Right lobe of liver (tissue), 6 donors: ENCODE results near the gene C1QTNF1. TPM values are rescaled to one million over a fixed set of nuclear protein-coding genes. Genes with fewer than 3 reads are reported as not detected.
"Not testable (repeated sequence)": the region's sequence is repeated elsewhere in the genome, so short reads cannot be mapped to it uniquely, and the experiment has no call there.

Experiments used
- ATAC-seq, 4 donors: fragments of 200-7000 bp; cut with Tn5 transposase; one replicate each; pipeline ENCODE4 v1.9.1; 2020; ENCODE audit warnings: mild to moderate bottlenecking in 4 of 4, moderate library complexity in 4 of 4
- DNase-seq, 3 donors: peaks; one replicate each; pipeline ENCODE4 v3.0.0-alpha.2; 2020
- H3K27ac ChIP-seq, 3 donors: fragments of 200-600 bp; one replicate each; pipeline ENCODE4 v1.8.0; 2022
- H3K27me3 ChIP-seq, 2 donors: fragments of 200-600 bp; one replicate each; pipeline ENCODE4 v1.8.0; 2022
- H3K36me3 ChIP-seq, 4 donors: fragments of 200-600 bp; sonication (generic) in 1 of 4; one replicate each; pipeline versions ENCODE4 v1.5.1 to v1.8.0; 2017 to 2022; ENCODE audit warnings: control low read depth in 1 of 4
- H3K4me1 ChIP-seq, 4 donors: fragments of 200-600 bp; sonication (generic) in 1 of 4; one replicate each; pipeline versions ENCODE4 v1.5.1 to v1.8.0; 2017 to 2022; ENCODE audit warnings: control low read depth in 1 of 4
- H3K4me3 ChIP-seq, 3 donors: fragments of 200-600 bp; one replicate each; pipeline ENCODE4 v1.8.0; 2022
- H3K9me3 ChIP-seq, 4 donors: fragments of 200-600 bp; sonication (generic) in 1 of 4; one replicate each; pipeline versions ENCODE4 v1.5.1 to v1.8.0; 2017 to 2022; ENCODE audit warnings: control low read depth in 1 of 4
- POLR2A ChIP-seq: fragments of 450-650 bp; IDR thresholded peaks from one replicate; pipeline ENCODE4 v1.6.1; 2017; ENCODE audit warnings: antibody characterized with exemption, mild to moderate bottlenecking
- WGBS: methylation state at CpG from one replicate; pipeline ENCODE4 v1.1.6; 2018; ENCODE audit warnings: low coverage, low lambda C conversion rate; ENCODE audit not compliant: insufficient coverage; ENCODE audit errors: missing lambda C conversion rate; 5-methylcytosine and 5-hydroxymethylcytosine counted together
- intact Hi-C, 2 donors: fragments of 100-400 bp; cut with DNase I; formaldehyde crosslinking; loops; one replicate each; pipeline versions ENCODE4 v1.11.2 to v1.14.1; 2022
- total RNA-seq, 6 experiments: library from RNA; depleted of rRNA in 2 of 6; stranded (reverse); fragments of >200 nt in 2 of 6; fragmentation: NEBNext Ultra II Directional in 3 of 6; extraction: Animal tissue kit (Norgen Biotek cat#: 25700) in 3 of 6; gene quantifications; one replicate each; pipeline versions ENCODE4 v1.1.0 to v1.2.4, GENCODE V29; 2016 to 2023
- TF ChIP-seq, protein P1 (sequence below), 4 donors: fragments of 200-600 bp in 3 of 4; fragments of 450-650 bp in 1 of 4; IDR thresholded peaks; one replicate each; pipeline versions ENCODE4 v1.5.1 to v1.8.0; 2016 to 2022; ENCODE audit warnings: antibody characterized with exemption in 4 of 4, mild to moderate bottlenecking in 2 of 4
- donor health status: DM: no; HTN: yes; CAD: no.
- donor health status: DM: no; HTN: no; CAD: no.
- donor health status: DM: no; HTN: no; CAD: no.
- donor health status: DM: no; HTN: yes; CAD: no.
- donor health status: DM: no; HTN: yes; CAD: no.

C1QTNF1 gene
- total RNA-seq, 6 experiments from 2014 or later: 9.8 to 40.2 (median 26.2) TPM

DNA sequence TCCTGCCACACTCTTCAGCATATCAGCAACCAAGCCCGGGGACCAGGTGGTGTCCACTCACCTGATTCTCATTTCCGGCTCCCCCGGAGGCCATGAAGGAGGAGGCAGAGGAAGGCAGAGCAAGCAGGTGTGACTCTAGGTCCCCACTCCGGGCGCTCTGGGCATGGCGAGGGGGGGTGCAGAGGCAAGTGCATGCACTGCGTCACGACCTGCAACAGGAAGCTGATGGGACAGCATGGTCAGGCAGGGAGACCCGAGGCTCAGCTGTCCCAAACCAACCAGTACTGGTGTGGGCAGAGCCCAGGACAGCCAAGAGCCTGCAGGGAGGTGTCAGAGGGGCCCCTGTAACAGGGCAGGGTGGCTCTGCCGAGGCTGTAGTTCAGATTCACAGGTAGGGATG, 48.6 kb downstream of the C1QTNF1 start:
- ATAC-seq (no peak), DNase-seq (no peak)
- no peak for TF ChIP-seq POLR2A
- TF ChIP-seq, protein P1, sequence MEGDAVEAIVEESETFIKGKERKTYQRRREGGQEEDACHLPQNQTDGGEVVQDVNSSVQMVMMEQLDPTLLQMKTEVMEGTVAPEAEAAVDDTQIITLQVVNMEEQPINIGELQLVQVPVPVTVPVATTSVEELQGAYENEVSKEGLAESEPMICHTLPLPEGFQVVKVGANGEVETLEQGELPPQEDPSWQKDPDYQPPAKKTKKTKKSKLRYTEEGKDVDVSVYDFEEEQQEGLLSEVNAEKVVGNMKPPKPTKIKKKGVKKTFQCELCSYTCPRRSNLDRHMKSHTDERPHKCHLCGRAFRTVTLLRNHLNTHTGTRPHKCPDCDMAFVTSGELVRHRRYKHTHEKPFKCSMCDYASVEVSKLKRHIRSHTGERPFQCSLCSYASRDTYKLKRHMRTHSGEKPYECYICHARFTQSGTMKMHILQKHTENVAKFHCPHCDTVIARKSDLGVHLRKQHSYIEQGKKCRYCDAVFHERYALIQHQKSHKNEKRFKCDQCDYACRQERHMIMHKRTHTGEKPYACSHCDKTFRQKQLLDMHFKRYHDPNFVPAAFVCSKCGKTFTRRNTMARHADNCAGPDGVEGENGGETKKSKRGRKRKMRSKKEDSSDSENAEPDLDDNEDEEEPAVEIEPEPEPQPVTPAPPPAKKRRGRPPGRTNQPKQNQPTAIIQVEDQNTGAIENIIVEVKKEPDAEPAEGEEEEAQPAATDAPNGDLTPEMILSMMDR (IDR thresholded peaks at IDR 0.05): no peak
- 76% methylated on average over 6 of the region's 10 CpGs for WGBS
- Histone ChIP-seq H3K4me3 (no peak overlapping the region), H3K27me3 (no peaks in the 10 kb centered on the region), H3K27ac (no peak overlapping the region), H3K9me3 (no peaks in the 10 kb centered on the region), H3K4me1 (peaks cover 0 to 10% (median 0%) of the 10 kb centered on the region in 4 donors), H3K36me3 (peaks cover 0 to 5% (median 0%) of the 10 kb centered on the region in 4 donors)
- intact Hi-C loops: no loop called here

DNA sequence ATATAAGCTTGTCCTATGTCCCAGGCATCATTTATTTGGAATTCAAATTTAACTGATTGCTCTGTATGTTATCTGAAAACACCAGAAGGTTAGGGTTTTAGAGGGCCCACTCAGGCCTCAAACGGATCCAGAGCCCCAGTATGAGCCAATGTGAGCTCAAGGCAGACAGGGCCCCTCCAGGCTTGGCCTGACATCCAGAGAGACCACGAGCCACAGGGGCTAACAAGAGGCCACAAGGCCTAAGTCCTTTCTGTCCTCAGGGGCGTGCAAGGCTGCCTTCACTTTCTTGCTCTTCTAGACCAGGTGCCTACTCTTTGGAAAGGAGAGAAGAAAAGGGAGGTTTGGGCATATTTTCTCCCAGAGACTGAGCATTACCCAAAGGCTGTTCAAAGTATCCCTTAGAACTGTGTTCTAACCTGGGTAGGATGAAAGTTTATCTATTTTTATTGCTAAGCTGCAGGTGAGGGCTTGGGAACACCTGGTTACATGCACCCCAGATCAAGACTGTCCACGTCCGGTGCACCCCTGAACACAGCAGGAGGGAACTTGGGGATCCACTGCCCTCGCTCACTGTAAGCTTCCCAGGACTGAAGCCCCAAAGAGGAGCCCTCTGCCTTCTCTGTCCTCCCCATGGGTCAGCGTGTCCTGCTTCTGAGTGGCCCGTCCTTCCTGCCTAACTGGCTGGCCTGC, 49.2 kb downstream of the C1QTNF1 start:
- no peaks in the 10 kb centered on the region for H3K9me3 ChIP-seq
- no peaks in the 10 kb centered on the region for H3K27me3 ChIP-seq
- no peak for DNase-seq
- no peak overlapping the region for H3K27ac ChIP-seq
- peaks cover 0 to 10% (median under 1%) of the 10 kb centered on the region in 4 donors for H3K36me3 ChIP-seq
- no peak for ATAC-seq
- TF ChIP-seq POLR2A: no peak
- TF ChIP-seq, protein P1 (IDR thresholded peaks at IDR 0.05): no peak
- intact Hi-C loops: no loop called here
- H3K4me3 ChIP-seq: no peak overlapping the region
- H3K4me1 ChIP-seq: peaks cover 0 to 10% (median 0%) of the 10 kb centered on the region in 4 donors
- 100% methylated on average over 3 of the region's 8 CpGs for WGBS

DNA sequence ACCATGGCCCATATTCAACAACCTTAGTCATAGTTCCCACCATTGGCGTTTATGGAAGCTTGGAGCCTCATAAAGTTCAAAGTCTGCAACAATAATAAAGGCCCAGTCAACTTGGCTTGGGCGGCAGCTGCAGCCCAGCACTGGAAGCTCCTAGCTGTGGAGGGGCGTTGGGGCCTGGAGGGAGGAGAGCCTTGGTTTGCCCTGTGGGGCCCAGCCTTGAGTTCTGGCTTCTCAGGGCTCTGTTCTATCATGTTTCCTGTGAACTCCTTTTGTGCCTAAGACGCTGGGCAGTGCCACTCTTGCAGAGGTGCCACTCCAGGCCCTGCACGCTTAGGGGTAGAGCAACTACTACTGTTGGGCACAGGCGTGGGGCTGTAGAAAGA, 49.7 kb downstream of the C1QTNF1 start:
- intact Hi-C loops: no loop called here
- H3K4me3 ChIP-seq: no peak overlapping the region
- peaks cover 0 to 10% (median 0%) of the 10 kb centered on the region in 4 donors for H3K4me1 ChIP-seq
- no peaks in the 10 kb centered on the region for H3K9me3 ChIP-seq
- TF ChIP-seq, protein P1 (IDR thresholded peaks at IDR 0.05): no peak
- TF ChIP-seq POLR2A: no peak
- WGBS: 80% methylated on average over 1 of the region's 6 CpGs
- H3K27ac ChIP-seq: peak overlapping the region in 1 of 3 donors; percentile 92
- no peak for DNase-seq
- peaks cover 0 to 14% (median under 1%) of the 10 kb centered on the region in 4 donors for H3K36me3 ChIP-seq
- no peaks in the 10 kb centered on the region for H3K27me3 ChIP-seq
- no peak for ATAC-seq

DNA sequence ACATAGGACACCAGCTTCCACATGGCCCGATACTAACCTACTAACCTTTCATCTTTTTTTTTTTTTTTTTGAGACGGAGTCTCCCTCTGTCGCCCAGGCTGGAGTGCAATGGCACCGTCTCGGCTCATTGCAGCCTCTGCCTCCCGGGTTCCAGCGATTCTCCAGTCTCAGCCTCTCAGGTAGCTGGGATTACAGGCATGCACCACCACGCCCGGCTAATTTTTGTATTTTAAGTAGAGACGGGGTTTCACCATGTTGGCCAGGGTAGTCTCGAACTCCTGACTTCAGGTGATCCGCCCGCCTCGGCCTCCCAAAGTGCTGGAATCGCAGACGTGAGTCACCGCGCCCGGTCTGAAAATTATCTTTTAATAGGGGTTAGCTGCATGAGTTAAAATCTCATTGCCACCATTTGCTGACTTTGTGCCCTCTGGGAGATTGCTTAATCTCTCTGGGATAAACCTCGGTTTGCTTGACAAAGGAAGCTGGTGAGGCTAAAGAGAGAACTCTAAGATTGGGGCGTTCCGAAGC, 50.2 kb downstream of the C1QTNF1 start:
- WGBS: 48% methylated on average over 11 of the region's 22 CpGs
- peaks cover 0 to 19% (median under 1%) of the 10 kb centered on the region in 4 donors for H3K36me3 ChIP-seq
- DNase-seq, intact Hi-C loops, H3K4me1 ChIP-seq, H3K9me3 ChIP-seq, ATAC-seq, H3K27me3 ChIP-seq: not testable (repeated sequence)
- H3K27ac ChIP-seq: peak overlapping the region; percentile 6 to 92 (median 60)
- peak overlapping the region in 1 of 3 donors; percentile 76 for H3K4me3 ChIP-seq
